Endothelial cell of umbilical vein (primary cell): Measurements from ENCODE around the gene ZNF195. TPM values are rescaled to one million over a fixed set of nuclear protein-coding genes. Genes with fewer than 3 reads are reported as not detected.
A peak's percentile ranks its signal among the peaks of the same experiment; 100 is the strongest.
"Not testable (repeated sequence)": the region's sequence is repeated elsewhere in the genome, so short reads cannot be mapped to it uniquely, and the experiment has no call there.

Source experiments
- BruUV-seq: library from RNA; stranded (reverse); fragments of 400-500 nt; replicated peaks from 2 replicates; lab custom pipeline; 2021; lab: Mats Ljungman, UMichigan
- CTCF ChIA-PET: fragments of 300-600, 350-600 bp; sonication (Branson Sonifier 250); formaldehyde crosslinking; loops from one replicate; lab custom pipeline; 2021; ENCODE audit warnings: antibody characterized with exemption, inconsistent platforms; lab: Charles Lee
- POLR2A ChIA-PET: fragments of 300-600, 350-600 bp; sonication (Branson Sonifier 250); formaldehyde crosslinking; loops from one replicate; lab custom pipeline; 2021; ENCODE audit warnings: antibody characterized with exemption, inconsistent platforms; lab: Charles Lee
- DNase-seq: peaks from one replicate; pipeline ENCODE4 v3.0.0-alpha.2; 2011; ENCODE audit warnings: low read depth, low spot score
- FAIRE-seq: peaks from 2 replicates; lab custom pipeline; 2011; peaks lifted over from hg19 to GRCh38; lab: Jason Lieb, UNC
- H2AFZ ChIP-seq: 2 replicates; pipeline ENCODE4 v1.6.0; 2012; ENCODE audit warnings: low read depth, low read length, control low read depth, inconsistent platforms
- H3K27ac ChIP-seq: 2 replicates; pipeline ENCODE4 v1.5.1; 2011; ENCODE audit warnings: low read depth, mild to moderate bottlenecking, control low read depth, low read length, moderate library complexity; ENCODE audit not compliant: insufficient read depth
- H3K27me3 ChIP-seq, 2 experiments: 2 replicates each; pipeline versions ENCODE4 v1.6.0 to v1.6.1; 2011; ENCODE audit warnings: low read length in 2 of 2, mixed read lengths in 1 of 2; ENCODE audit not compliant: control insufficient read depth in 2 of 2, insufficient read depth in 2 of 2
- H3K36me3 ChIP-seq, 2 experiments: 2 replicates in 1 of 2; 3 replicates in 1 of 2; pipeline ENCODE4 v1.5.1; 2011; ENCODE audit warnings: low read length in 2 of 2, mild to moderate bottlenecking in 1 of 2, moderate library complexity in 1 of 2; ENCODE audit not compliant: control insufficient read depth in 2 of 2, insufficient read depth in 2 of 2; ENCODE audit errors: extremely low read depth in 1 of 2
- H3K4me1 ChIP-seq: 3 replicates; pipeline ENCODE4 v1.5.1; 2011; ENCODE audit warnings: mild to moderate bottlenecking, low read length; ENCODE audit not compliant: control insufficient read depth, insufficient read depth; ENCODE audit errors: extremely low read depth
- H3K4me2 ChIP-seq: 2 replicates; pipeline ENCODE4 v1.6.1; 2011; ENCODE audit warnings: low read length, control low read depth, mixed read lengths; ENCODE audit not compliant: insufficient read depth
- H3K4me3 ChIP-seq, 3 experiments: fragments of 200-600 bp in 1 of 3; sonication (generic), shearing (Covaris generic) in 1 of 3; replicated peaks in 1 of 3; 2 replicates each; pipeline ENCODE4 v1.5.1; 2011 to 2016; ENCODE audit warnings: control low read depth in 3 of 3, low read length in 3 of 3, mild to moderate bottlenecking in 2 of 3, inconsistent platforms in 1 of 3, low read depth in 1 of 3, moderate library complexity in 1 of 3; ENCODE audit not compliant: insufficient read depth in 1 of 3
- H3K79me2 ChIP-seq: 2 replicates; pipeline ENCODE4 v1.6.0; 2012; ENCODE audit warnings: low read length, inconsistent platforms; ENCODE audit not compliant: control insufficient read depth, insufficient read depth
- H3K9ac ChIP-seq: replicated peaks from 2 replicates; pipeline ENCODE3; 2011; ENCODE audit warnings: low read length, control low read depth; ENCODE audit not compliant: insufficient read depth; ENCODE audit errors: extremely low read depth
- H3K9me1 ChIP-seq: replicated peaks from 3 replicates; pipeline ENCODE4 v1.6.0; 2011; ENCODE audit warnings: mild to moderate bottlenecking, low read length; ENCODE audit not compliant: control insufficient read depth, insufficient read depth; ENCODE audit errors: extremely low read depth
- H3K9me3 ChIP-seq: replicated peaks from 2 replicates; pipeline ENCODE4 v1.5.1; 2012; ENCODE audit warnings: low read length, inconsistent platforms; ENCODE audit not compliant: control insufficient read depth, insufficient read depth
- H4K20me1 ChIP-seq: replicated peaks from 2 replicates; pipeline ENCODE3; 2011; ENCODE audit warnings: mild to moderate bottlenecking, low read length; ENCODE audit not compliant: control insufficient read depth, insufficient read depth; ENCODE audit errors: extremely low read depth
- MAX ChIP-seq: IDR thresholded peaks from 2 replicates; pipeline ENCODE4 v1.6.1; 2011; ENCODE audit not compliant: insufficient read depth, insufficient read length
- POLR2A ChIP-seq: IDR thresholded peaks from 2 replicates; pipeline ENCODE4 v1.6.1; 2012; ENCODE audit warnings: low read depth, mild to moderate bottlenecking, control low read depth, low read length
- dilution Hi-C: fragments of 300-500 bp; cut with MboI; formaldehyde crosslinking; loops from one replicate; pipeline ENCODE4 v1.15.0; 2019; ENCODE audit warnings: low sequenced_read_pairs; ENCODE audit not compliant: extremely low pct_ligation_motif_present
- intact Hi-C: fragments of 100-400 bp; cut with micrococcal nuclease; formaldehyde crosslinking; loops from one replicate; pipeline ENCODE4 v1.10.0; 2022
- polyA plus RNA-seq, 4 experiments: library from polyadenylated mRNA; depleted of rRNA in 3 of 4; stranded (reverse) in 3 of 4; unstranded in 1 of 4; fragments of >200 nt; gene quantifications; 2 replicates each; pipeline versions ENCODE4 v1.2.1 to v1.2.3, GENCODE V29; 2011 to 2012; ENCODE audit warnings: missing spikeins in 1 of 4
- total RNA-seq: library from RNA; stranded (reverse); gene quantifications from 2 replicates; pipeline ENCODE4 v1.2.3, GENCODE V29; 2021

The ZNF195 gene
- total and polyA plus RNA-seq, 2 donors (not counting 3 experiments of a cell fraction or from before 2014, with no cell fraction given) = 12.8 to 32.5 TPM

DNA sequence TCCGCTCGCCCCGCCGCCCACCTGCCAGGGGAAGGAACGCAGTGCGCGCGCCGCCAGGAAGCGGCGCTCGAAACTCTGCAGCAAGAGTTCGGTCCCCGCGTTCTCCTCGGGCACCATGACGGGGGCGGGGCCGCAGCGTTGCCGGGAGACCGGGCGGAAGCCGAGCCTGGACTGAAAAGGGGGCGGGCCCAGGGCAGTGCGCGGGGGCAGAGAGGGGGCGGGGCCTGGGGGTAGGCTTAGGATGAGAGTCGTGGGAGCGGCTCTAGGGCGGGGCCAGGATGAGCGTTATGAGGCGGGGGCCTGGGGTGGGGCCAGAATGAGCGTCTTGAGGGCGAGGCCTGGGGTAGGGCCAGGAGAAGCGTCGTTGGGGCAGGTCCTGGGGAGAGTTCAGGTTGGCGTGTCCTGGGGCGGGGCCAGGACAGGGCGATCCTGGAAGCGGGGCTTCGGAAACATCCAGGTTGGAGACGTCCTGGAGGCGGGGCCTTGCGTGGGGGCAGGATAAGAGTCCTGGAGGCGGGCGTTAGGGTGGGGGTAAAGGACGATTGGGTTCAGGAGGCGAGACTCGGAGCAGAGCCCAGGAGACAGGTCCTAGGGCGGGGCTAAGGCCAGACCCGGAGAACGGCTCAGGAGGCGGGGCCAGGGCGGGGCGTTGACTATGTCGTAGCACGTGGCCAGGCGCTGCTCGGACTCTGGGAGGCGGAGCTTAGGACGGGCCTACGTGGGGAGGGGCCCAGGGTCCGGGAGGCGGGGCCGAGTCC is 43.6 kb upstream of the ZNF195 start:
- H3K79me2 ChIP-seq, POLR2A ChIA-PET, H3K9me3 ChIP-seq, dilution Hi-C loops, H3K4me1 ChIP-seq, BruUV-seq, H3K27me3 ChIP-seq, H3K9me1 ChIP-seq, H3K36me3 ChIP-seq, H4K20me1 ChIP-seq: not testable (repeated sequence)
- CTCF ChIA-PET = interaction anchor here (0.7 kb wide), 1 partner anchor 14 kb away, joined by 5 read pairs; no protein-coding TSS in a partner anchor
- peak; percentile 94 for DNase-seq
- peak; percentile 93 for FAIRE-seq
- intact Hi-C loops = loop anchor here (1.0 to 5.0 kb wide), 2 partner anchors 43 to 325 kb away; partner anchors contain the start of gene ZNF195
- Histone ChIP-seq H3K9ac (peak overlapping the region; percentile 63), H3K27ac (peak overlapping the region; percentile 68), H2AFZ (peak overlapping the region; percentile 91), H3K4me2 (peak overlapping the region; percentile 90), H3K4me3 (peak overlapping the region; percentile 45 to 65 (median 56))
- TF ChIP-seq MAX (peak; percentile 63), POLR2A (peak; percentile 18)

DNA sequence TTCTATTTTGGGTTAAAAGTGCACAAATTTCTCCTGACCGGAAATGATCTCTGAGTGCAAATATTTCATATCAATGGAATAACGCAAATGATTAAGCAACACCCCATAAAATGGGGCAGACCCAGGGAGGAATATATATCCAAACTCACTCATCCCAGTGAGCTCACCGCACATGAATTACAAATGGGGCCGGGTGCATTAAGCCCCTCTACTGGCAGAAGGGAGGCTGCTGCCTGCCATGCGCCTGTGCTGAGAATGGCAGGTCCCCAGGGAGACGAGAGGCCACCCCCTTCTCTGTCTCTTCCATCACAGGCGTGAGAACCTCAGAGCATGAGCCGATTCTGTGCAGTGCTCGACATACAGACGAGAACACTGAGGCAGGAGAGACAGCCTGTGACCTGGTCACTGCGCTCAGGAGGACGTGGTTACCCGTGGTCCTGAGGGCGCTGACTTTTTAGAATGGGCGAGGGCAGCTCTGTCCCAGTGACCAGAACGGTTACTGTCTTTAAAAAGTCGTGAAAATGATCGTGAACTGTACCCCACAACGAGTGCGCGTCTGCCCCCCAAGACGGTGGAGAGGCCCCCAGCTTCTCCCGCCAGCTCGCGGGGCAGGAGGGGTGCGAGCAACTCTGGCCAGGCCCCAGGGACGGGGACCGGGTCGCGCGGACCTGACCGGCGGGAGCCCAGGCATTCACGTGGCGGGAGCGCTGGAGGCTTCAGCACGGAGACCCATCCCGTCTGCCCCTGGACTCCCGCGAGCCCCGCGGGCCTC is 42.8 kb upstream of the ZNF195 start:
- H3K79me2 ChIP-seq, H3K27me3 ChIP-seq, H3K9me3 ChIP-seq, H3K36me3 ChIP-seq, dilution Hi-C loops, H3K9me1 ChIP-seq, H4K20me1 ChIP-seq, CTCF ChIA-PET, H3K4me1 ChIP-seq, POLR2A ChIA-PET: not testable (repeated sequence)
- peak overlapping the region; percentile 33 to 65 (median 50) for H3K4me3 ChIP-seq
- peak overlapping the region; percentile 90 for H3K4me2 ChIP-seq
- intact Hi-C loops = loop anchor here (1.0 to 5.0 kb wide), 2 partner anchors 42 to 324 kb away; partner anchors contain the start of gene ZNF195
- H3K27ac ChIP-seq = peak overlapping the region; percentile 65
- peak overlapping the region; percentile 63 for H3K9ac ChIP-seq
- peak overlapping the region; percentile 86 for H2AFZ ChIP-seq
- DNase-seq (peak; percentile 22), FAIRE-seq (peak; percentile 15)
- BruUV-seq = TSS peak; percentile 74

DNA sequence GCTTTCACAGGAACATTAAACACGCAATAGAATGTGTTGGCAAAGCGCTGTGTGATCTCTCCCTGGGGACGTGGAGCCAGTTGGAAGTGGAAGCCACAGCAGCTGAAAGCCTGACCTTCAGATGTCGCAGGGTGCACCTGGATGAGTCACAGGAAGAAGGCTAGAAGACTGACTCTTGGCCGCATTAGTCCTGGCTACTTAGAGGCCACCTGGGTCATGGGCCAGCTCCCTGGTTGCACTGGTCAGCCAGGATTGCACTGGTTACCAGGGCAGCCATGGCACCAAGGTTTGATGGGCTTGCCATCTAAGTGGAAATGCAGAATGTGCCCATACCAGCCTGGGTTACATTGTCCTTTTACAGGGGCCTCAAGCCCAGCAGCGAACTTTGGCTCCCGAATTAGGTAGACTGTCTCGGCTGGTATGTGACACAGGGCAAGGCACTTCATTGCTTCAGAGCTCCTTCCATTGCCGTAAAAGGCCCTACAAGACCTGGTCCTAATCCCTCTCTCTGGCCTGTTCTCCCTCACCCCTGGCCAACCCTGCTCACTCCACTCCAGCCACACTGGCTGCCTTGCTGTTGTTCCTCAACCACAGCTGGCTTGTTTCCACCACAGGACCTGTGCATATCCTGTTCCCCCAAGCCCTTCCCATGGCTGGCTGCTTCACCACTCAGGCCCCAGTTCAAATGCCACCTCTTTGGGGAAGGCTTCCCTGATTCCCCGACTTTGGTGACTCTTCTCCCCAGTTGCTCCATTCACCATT is 41.5 kb upstream of the ZNF195 start:
- H3K4me1 ChIP-seq, H3K79me2 ChIP-seq, dilution Hi-C loops, DNase-seq, CTCF ChIA-PET, POLR2A ChIA-PET, H3K27me3 ChIP-seq, H3K36me3 ChIP-seq, H3K27ac ChIP-seq, FAIRE-seq, H3K9me1 ChIP-seq, H2AFZ ChIP-seq, H3K9ac ChIP-seq, H3K9me3 ChIP-seq, H4K20me1 ChIP-seq, H3K4me3 ChIP-seq, H3K4me2 ChIP-seq, BruUV-seq: not testable (repeated sequence)
- intact Hi-C loops = loop anchor here (5.0 kb wide), 1 partner anchor 323 kb away; no protein-coding TSS in a partner anchor
